Measurements from ENCODE around the gene CDH4. TPM values are rescaled to one million over a fixed set of nuclear protein-coding genes. Genes with fewer than 3 reads are reported as not detected.

Gene CDH4
- total and polyA plus RNA-seq, 2 donors (not counting 1 experiment from before 2014, with no cell fraction given), result not detected

GRCh38 chr20:61649860-61650162 lies 397.8 kb downstream of the CDH4 start:
- Histone ChIP-seq H3K27ac (ENCODE audit: low read length in 2 of 2) (no peak overlapping the region), H3K27me3 (replicated peaks in 1 of 4; ENCODE audit: control extremely low read depth in 1 of 4, control insufficient read depth in 3 of 4, insufficient read depth in 4 of 4, low read length in 3 of 4) (no peaks in the 10 kb centered on the region), H3K79me2 (ENCODE audit: control insufficient read depth, insufficient read depth, low read length) (no peaks in the 10 kb centered on the region), H3K4me2 (replicated peaks; ENCODE audit: low read depth, low read length, poor library complexity, severe bottlenecking) (no peak overlapping the region), H4K20me1 (ENCODE audit: control insufficient read depth, insufficient read depth, low read length, poor library complexity, severe bottlenecking) (no peaks in the 10 kb centered on the region), H3K9me3 (ENCODE audit: control extremely low read depth in 1 of 3, control insufficient read depth in 2 of 3, insufficient read depth in 1 of 3, low read length in 2 of 3) (peaks cover 0 to 28% (median 0%) of the 10 kb centered on the region in 3 donors), H3K4me3 (ENCODE audit: control extremely low read depth in 1 of 5, extremely low read depth in 1 of 5, insufficient read depth in 1 of 5, low read depth in 2 of 5, low read length in 4 of 5) (no peak overlapping the region), H3K4me1 (ENCODE audit: control insufficient read depth in 2 of 2, insufficient read depth in 2 of 2, low read length in 2 of 2) (no peaks in the 10 kb centered on the region), H3K36me3 (replicated peaks in 1 of 2; ENCODE audit: control extremely low read depth in 1 of 2, control insufficient read depth in 1 of 2, extremely low read depth in 1 of 2, insufficient read depth in 2 of 2, low read length in 1 of 2) (no peaks in the 10 kb centered on the region), H3K9ac (ENCODE audit: low read length) (no peak overlapping the region), H2AFZ (ENCODE audit: insufficient read depth, low read depth, low read length, poor library complexity, severe bottlenecking) (no peak overlapping the region)
- 94% methylated on average over 8 of the region's 8 CpGs for WGBS (ENCODE audit: insufficient coverage)
- no peaks in the 10 kb centered on the region for H3K4me1 Mint-ChIP-seq
- DNase-seq (no peak), ATAC-seq (ENCODE audit: low read depth) (no peak)
- ChIA-PET POLR2A (no interaction called here), CTCF (no interaction called here)
- intact Hi-C loops (cut with micrococcal nuclease), result no loop called here
- H3K27me3 Mint-ChIP-seq, result no peaks in the 10 kb centered on the region
- TF ChIP-seq EZH2 (IDR thresholded peaks at IDR 0.05; ENCODE audit: borderline replicate concordance, insufficient read depth, low read depth, low read length, poor library complexity, severe bottlenecking), result no peak
- TF ChIP-seq, protein P1, sequence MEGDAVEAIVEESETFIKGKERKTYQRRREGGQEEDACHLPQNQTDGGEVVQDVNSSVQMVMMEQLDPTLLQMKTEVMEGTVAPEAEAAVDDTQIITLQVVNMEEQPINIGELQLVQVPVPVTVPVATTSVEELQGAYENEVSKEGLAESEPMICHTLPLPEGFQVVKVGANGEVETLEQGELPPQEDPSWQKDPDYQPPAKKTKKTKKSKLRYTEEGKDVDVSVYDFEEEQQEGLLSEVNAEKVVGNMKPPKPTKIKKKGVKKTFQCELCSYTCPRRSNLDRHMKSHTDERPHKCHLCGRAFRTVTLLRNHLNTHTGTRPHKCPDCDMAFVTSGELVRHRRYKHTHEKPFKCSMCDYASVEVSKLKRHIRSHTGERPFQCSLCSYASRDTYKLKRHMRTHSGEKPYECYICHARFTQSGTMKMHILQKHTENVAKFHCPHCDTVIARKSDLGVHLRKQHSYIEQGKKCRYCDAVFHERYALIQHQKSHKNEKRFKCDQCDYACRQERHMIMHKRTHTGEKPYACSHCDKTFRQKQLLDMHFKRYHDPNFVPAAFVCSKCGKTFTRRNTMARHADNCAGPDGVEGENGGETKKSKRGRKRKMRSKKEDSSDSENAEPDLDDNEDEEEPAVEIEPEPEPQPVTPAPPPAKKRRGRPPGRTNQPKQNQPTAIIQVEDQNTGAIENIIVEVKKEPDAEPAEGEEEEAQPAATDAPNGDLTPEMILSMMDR (IDR thresholded peaks at IDR 0.05), result no peak
- H3K9me3 Mint-ChIP-seq (ENCODE audit: insufficient read depth), result no peaks in the 10 kb centered on the region
- H3K27ac Mint-ChIP-seq, result no peak overlapping the region
- no peak overlapping the region for H3K4me3 Mint-ChIP-seq

- WGBS (ENCODE audit: insufficient coverage), result 90% methylated on average over 30 of the region's 34 CpGs
- no peaks in the 10 kb centered on the region for H3K4me1 ChIP-seq (ENCODE audit: control insufficient read depth in 2 of 2, insufficient read depth in 2 of 2, low read length in 2 of 2)
- H3K9ac ChIP-seq (ENCODE audit: low read length), result no peak overlapping the region
- no peak overlapping the region for H3K27ac ChIP-seq (ENCODE audit: low read length in 2 of 2)
- H4K20me1 ChIP-seq (ENCODE audit: control insufficient read depth, insufficient read depth, low read length, poor library complexity, severe bottlenecking), result no peaks in the 10 kb centered on the region
- ChIA-PET CTCF (no interaction called here), POLR2A (no interaction called here)
- no peak for TF ChIP-seq EZH2 (IDR thresholded peaks at IDR 0.05; ENCODE audit: borderline replicate concordance, insufficient read depth, low read depth, low read length, poor library complexity, severe bottlenecking)
- TF ChIP-seq, protein P1 (IDR thresholded peaks at IDR 0.05), result no peak
- Mint-ChIP-seq H3K4me1 (no peaks in the 10 kb centered on the region), H3K27me3 (no peaks in the 10 kb centered on the region), H3K9me3 (ENCODE audit: insufficient read depth) (no peaks in the 10 kb centered on the region), H3K27ac (no peak overlapping the region), H3K4me3 (no peak overlapping the region)
- ATAC-seq (ENCODE audit: low read depth), result no peak
- H3K36me3 ChIP-seq (replicated peaks in 1 of 2; ENCODE audit: control extremely low read depth in 1 of 2, control insufficient read depth in 1 of 2, extremely low read depth in 1 of 2, insufficient read depth in 2 of 2, low read length in 1 of 2), result no peaks in the 10 kb centered on the region
- no peak for DNase-seq
- H3K9me3 ChIP-seq (ENCODE audit: control extremely low read depth in 1 of 3, control insufficient read depth in 2 of 3, insufficient read depth in 1 of 3, low read length in 2 of 3), result peaks cover 0 to 28% (median 0%) of the 10 kb centered on the region in 3 donors
- intact Hi-C loops (cut with micrococcal nuclease), result no loop called here
- no peaks in the 10 kb centered on the region for H3K79me2 ChIP-seq (ENCODE audit: control insufficient read depth, insufficient read depth, low read length)
- no peak overlapping the region for H3K4me2 ChIP-seq (replicated peaks; ENCODE audit: low read depth, low read length, poor library complexity, severe bottlenecking)
- no peaks in the 10 kb centered on the region for H3K27me3 ChIP-seq (replicated peaks in 1 of 4; ENCODE audit: control extremely low read depth in 1 of 4, control insufficient read depth in 3 of 4, insufficient read depth in 4 of 4, low read length in 3 of 4)
- H2AFZ ChIP-seq (ENCODE audit: insufficient read depth, low read depth, low read length, poor library complexity, severe bottlenecking), result no peak overlapping the region
- H3K4me3 ChIP-seq (ENCODE audit: control extremely low read depth in 1 of 5, extremely low read depth in 1 of 5, insufficient read depth in 1 of 5, low read depth in 2 of 5, low read length in 4 of 5), result no peak overlapping the region
Observed at GRCh38 chr20:61650912-61651733, 399.1 kb downstream of the CDH4 start.

Data from B cell (primary cell).